GM13976 (cell line): ENCODE data around the gene HOXD12.

Experiments
- DNase-seq: peaks from one replicate; pipeline ENCODE4 v3.0.0; 2012; ENCODE audit warnings: low spot score
- CTCF ChIP-seq: IDR thresholded peaks from 2 replicates; pipeline ENCODE4 v1.5.1; 2012; ENCODE audit warnings: borderline replicate concordance, mild to moderate bottlenecking; ENCODE audit not compliant: insufficient read depth; ENCODE audit errors: extremely low read depth, missing control alignments, control extremely low read depth
- in situ Hi-C: fragments of 300-500 bp; cut with MboI; formaldehyde crosslinking; loops from one replicate; pipeline ENCODE4 v1.12.0; 2022; ENCODE audit warnings: low sequenced_read_pairs, mixed read lengths, inconsistent platforms; ENCODE audit not compliant: unreplicated experiment

HOXD12 gene

GRCh38 chr2:176146645-176147044, 47.0 kb downstream of the HOXD12 start:
- TF ChIP-seq CTCF, result no peak
- DNase-seq, result no peak
- in situ Hi-C loops, result loop anchor here (10.0 to 25.0 kb wide), 4 partner anchors 308 to 666 kb away; no protein-coding TSS in a partner anchor

- no peak for TF ChIP-seq CTCF
- in situ Hi-C loops, result loop anchor here (10.0 to 25.0 kb wide), 4 partner anchors 307 to 665 kb away; no protein-coding TSS in a partner anchor
- no peak for DNase-seq
Observed at GRCh38 chr2:176147210-176147799, 47.7 kb downstream of the HOXD12 start.

GRCh38 chr2:176147800-176148496, 48.4 kb downstream of the HOXD12 start:
- no peak for DNase-seq
- in situ Hi-C loops, result loop anchor here (10.0 to 25.0 kb wide), 4 partner anchors 307 to 664 kb away; no protein-coding TSS in a partner anchor
- TF ChIP-seq CTCF, result no peak

- in situ Hi-C loops, result loop anchor here (10.0 to 25.0 kb wide), 4 partner anchors 306 to 663 kb away; no protein-coding TSS in a partner anchor
- no peak for TF ChIP-seq CTCF
- no peak for DNase-seq
Observed at GRCh38 chr2:176148751-176149421, 49.3 kb downstream of the HOXD12 start.

GRCh38 chr2:176149481-176149938, 49.9 kb downstream of the HOXD12 start:
- no peak for TF ChIP-seq CTCF
- no peak for DNase-seq
- in situ Hi-C loops, result loop anchor here (10.0 to 25.0 kb wide), 4 partner anchors 305 to 663 kb away; no protein-coding TSS in a partner anchor

GRCh38 chr2:176149939-176150583, 50.5 kb downstream of the HOXD12 start:
- TF ChIP-seq CTCF, result no peak
- in situ Hi-C loops, result loop anchor here (10.0 to 25.0 kb wide), 4 partner anchors 305 to 662 kb away; no protein-coding TSS in a partner anchor
- DNase-seq, result no peak
